Measurements from ENCODE around the gene TLE2.

DNA sequence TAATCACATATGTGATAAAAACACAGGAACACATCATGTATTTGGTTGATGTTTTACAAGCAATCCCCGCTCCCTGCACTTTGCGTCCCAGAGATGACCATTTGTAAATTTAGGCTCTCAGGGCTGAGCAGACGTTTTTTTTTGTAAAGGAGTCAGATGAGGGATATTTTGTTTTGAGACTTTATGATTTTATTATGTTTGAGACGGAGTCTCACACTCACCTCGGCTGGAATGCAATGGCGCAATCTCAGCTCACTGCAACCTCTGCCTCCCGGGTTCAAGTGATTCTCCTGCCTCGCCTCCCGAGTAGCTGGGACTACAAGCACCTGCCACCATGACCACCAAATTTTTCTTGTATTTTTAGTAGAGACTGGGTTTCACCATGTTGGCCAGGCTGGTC lies 50.3 kb downstream of the TLE2 start:
- TF ChIP-seq CEBPB (IDR thresholded peaks at IDR 0.05): no peak
- no peak for TF ChIP-seq TEAD4 (IDR thresholded peaks at IDR 0.05)
- TF ChIP-seq YY1 (IDR thresholded peaks at IDR 0.05; ENCODE audit: low read depth): no peak
- TF ChIP-seq TAF1 (IDR thresholded peaks at IDR 0.05; ENCODE audit: low read depth): no peak
- TF ChIP-seq CREB1 (IDR thresholded peaks at IDR 0.05; ENCODE audit: low read depth): no peak
- no peak for TF ChIP-seq EP300 (IDR thresholded peaks at IDR 0.05; ENCODE audit: borderline replicate concordance)
- TF ChIP-seq TCF12 (IDR thresholded peaks at IDR 0.05; ENCODE audit: low read depth): no peak

All from Ishikawa (cell line).